Mesodermal cell (in vitro differentiated cells): ENCODE measurements around the gene VDR.

ENCODE experiments used
- H3K27ac ChIP-seq: 2 replicates; pipeline ENCODE4 v1.7.0; 2013; ENCODE audit warnings: mild to moderate bottlenecking, low read depth, low read length, moderate library complexity; ENCODE audit not compliant: severe bottlenecking
- H3K36me3 ChIP-seq: 2 replicates; pipeline ENCODE4 v1.7.1; 2013; ENCODE audit warnings: mild to moderate bottlenecking, low read length, moderate library complexity; ENCODE audit not compliant: control insufficient read depth, insufficient read depth
- H3K4me1 ChIP-seq: one replicate; pipeline ENCODE4 v1.7.1; 2013; ENCODE audit warnings: mild to moderate bottlenecking, low read length; ENCODE audit not compliant: insufficient read depth, control insufficient read depth, poor library complexity, severe bottlenecking
- H3K4me3 ChIP-seq: 2 replicates; pipeline ENCODE4 v1.7.0; 2013; ENCODE audit warnings: low read length, control low read depth, mild to moderate bottlenecking; ENCODE audit not compliant: insufficient read depth, poor library complexity, severe bottlenecking; ENCODE audit errors: extremely low read depth
- H3K9me3 ChIP-seq: 2 replicates; pipeline ENCODE4 v1.7.1; 2013; ENCODE audit warnings: mild to moderate bottlenecking, low read length, moderate library complexity; ENCODE audit not compliant: control insufficient read depth
- WGBS, 2 experiments: methylation state at CpG; one replicate each; pipeline ENCODE4 v1.1.5; 2013; ENCODE audit warnings: missing lambda C conversion rate in 2 of 2; ENCODE audit not compliant: insufficient coverage in 2 of 2; 5-methylcytosine and 5-hydroxymethylcytosine counted together

The VDR gene

DNA sequence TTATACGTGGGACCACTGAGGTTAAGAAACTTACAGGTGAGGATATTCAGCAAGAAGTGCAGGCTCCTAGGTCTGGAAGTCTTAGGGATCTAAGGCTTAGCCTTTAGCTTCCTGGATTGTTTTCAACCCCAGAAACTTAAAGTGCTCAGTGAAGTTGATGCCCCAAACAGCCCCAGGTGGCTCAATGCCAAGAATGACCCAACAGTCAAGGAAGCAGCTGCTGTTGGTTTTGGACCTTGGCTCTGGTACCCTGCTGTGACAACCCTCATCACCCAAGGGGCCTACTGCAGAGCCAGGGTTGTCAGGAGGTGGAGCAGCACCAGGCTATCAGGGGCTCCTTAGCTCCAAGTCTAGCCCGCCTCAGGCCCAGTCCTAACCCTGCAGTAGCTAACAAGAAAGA is 36.8 kb downstream of the VDR start:
- Histone ChIP-seq H3K36me3 (no peaks in the 10 kb centered on the region), H3K27ac (no peak overlapping the region), H3K4me1 (peaks cover 7% of the 10 kb centered on the region), H3K9me3 (no peaks in the 10 kb centered on the region), H3K4me3 (no peak overlapping the region)
- 100% methylated on average over 1 to 2 of the region's 2 CpGs for WGBS, 2 experiments

DNA sequence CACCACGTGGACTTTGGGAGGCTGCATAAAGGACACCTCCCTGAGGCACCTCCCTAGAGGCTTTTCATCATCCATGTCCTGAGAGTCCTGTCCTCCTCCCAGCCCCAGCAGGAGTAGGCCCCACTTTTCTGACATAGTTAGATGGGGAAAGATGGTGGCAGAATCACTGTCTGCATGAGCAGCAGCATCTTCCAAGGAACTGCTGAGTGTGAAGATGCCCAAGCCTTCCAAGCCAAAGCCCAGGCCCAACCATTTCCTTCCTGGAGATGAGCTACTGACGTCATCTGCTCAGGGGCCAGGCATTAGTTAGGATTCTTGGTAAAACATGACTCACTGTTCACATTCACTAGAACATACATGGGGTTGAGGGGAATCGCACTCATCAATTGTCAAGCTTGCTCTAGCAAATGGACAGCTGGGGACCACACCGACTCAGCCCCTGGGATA is 37.3 kb downstream of the VDR start:
- Histone ChIP-seq H3K4me1 (peaks cover 7% of the 10 kb centered on the region), H3K27ac (no peak overlapping the region), H3K36me3 (no peaks in the 10 kb centered on the region), H3K9me3 (no peaks in the 10 kb centered on the region), H3K4me3 (no peak overlapping the region)
- WGBS, 2 experiments, result 90 to 93% methylated on average over 3 of the region's 4 CpGs

DNA sequence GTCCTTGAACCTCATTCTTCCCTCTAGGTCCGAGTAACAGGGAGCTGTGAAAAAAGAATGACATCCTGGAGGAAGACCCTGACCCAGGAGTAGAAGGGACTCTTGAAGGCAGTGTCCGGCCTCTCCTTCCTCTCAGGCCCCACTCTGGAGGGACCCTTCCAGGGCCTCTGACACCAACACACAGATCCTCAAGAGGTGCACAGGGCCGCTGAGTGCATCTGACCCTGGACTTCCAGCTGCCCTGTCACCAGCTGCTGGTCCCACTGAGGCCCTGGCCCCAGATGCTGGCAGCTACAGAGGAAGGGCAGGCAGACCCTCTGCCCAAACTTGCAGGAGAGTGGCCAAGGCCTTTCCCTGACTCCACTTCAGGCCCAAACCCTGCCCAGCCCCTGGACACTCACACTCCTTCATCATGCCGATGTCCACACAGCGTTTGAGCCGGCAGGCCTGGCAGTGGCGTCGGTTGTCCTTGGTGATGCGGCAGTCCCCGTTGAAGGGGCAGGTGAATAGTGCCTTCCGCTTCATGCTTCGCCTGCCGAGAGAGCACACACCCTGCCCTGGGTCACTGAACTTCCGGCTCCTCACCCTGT is 40.1 kb downstream of the VDR start:
- Histone ChIP-seq H3K4me1 (no peaks in the 10 kb centered on the region), H3K4me3 (no peak overlapping the region), H3K36me3 (no peaks in the 10 kb centered on the region), H3K27ac (no peak overlapping the region), H3K9me3 (no peaks in the 10 kb centered on the region)
- 96 to 97% methylated on average over 13 of the region's 14 CpGs for WGBS, 2 experiments

GRCh38 chr12:47863985-47864384 is 40.8 kb downstream of the VDR start:
- no peaks in the 10 kb centered on the region for H3K9me3 ChIP-seq
- WGBS, 2 experiments, result 80 to 84% methylated on average over 4 to 5 of the region's 6 CpGs
- no peak overlapping the region for H3K4me3 ChIP-seq
- no peaks in the 10 kb centered on the region for H3K4me1 ChIP-seq
- no peaks in the 10 kb centered on the region for H3K36me3 ChIP-seq
- no peak overlapping the region for H3K27ac ChIP-seq

DNA sequence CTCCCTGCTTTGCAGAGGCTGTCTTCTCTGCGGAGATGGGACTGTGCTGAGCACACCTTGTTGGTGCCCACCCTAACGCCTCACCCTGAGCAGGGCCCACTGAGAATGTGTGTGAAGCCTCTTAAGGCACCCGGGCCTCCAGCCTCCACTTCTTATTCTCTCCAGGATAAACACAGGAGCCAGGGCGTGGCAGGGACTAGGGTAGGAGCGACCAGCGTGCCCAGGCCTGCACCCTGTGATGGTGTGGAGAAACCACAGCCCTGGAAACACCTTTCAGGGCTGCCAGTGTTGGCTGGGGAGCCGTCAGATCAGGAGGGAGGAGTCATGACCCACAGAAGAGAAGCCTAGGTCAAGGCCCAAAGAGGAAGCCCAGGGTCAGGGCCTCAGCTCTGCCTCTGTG is 41.3 kb downstream of the VDR start:
- Histone ChIP-seq H3K27ac (no peak overlapping the region), H3K4me1 (no peaks in the 10 kb centered on the region), H3K4me3 (no peak overlapping the region), H3K9me3 (no peaks in the 10 kb centered on the region), H3K36me3 (no peaks in the 10 kb centered on the region)
- 95% methylated on average over 4 to 7 of the region's 7 CpGs for WGBS, 2 experiments

DNA sequence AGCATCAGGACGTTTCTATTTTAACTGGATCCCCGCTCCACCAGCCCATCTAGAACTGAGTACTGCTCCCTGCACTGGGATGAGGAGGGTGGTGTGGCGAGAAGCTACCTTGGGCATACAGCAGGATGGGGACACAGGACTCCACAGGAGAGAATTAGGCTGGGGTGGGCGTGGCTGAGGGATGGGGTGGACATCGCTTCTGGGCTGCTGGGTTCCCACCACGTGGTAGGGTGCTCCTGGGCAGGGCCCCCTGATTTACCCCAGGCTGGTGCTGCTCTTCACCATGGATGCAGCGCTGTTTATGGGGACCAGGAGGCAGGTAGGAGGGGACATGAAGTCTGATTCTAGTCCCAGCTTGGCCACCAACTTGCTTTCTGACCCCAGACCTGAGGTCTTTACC is 41.9 kb downstream of the VDR start:
- H3K36me3 ChIP-seq, result no peaks in the 10 kb centered on the region
- 89 to 93% methylated on average over 5 of the region's 7 CpGs for WGBS, 2 experiments

DNA sequence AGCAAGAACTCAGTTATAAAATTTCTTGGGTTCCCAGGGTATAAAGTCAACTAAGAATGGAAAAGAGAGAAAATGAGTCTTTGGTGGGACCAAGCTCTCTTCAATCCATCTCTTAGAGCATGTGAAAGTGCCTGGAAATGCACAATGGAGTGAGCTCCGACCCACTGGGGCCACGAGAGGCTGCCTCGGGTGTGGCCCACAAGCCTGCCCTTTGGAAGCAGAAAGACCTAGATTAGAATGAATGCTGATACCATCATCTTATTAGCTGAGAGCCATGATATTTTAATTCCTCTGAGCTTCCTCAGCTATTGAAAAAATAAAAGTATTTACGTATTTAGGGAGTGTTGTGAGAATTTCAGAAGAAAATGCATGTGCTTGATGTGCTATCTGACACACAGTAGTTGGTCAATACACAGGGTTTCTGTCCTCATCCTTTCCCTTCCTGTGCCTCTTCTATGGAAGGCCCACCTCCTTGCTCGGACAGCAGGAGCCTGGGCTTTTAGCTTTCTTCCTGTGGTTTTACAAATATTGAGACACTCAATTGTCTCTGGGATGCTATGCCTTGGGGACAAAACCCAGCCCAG is 42.5 kb downstream of the VDR start:
- WGBS, 2 experiments, result 95% methylated on average over 4 of the region's 5 CpGs; no CpG with 5 or more reads in 1 of the 2 experiments
- no peaks in the 10 kb centered on the region for H3K36me3 ChIP-seq
- H3K4me1 ChIP-seq, result no peaks in the 10 kb centered on the region
- no peaks in the 10 kb centered on the region for H3K9me3 ChIP-seq
- no peak overlapping the region for H3K27ac ChIP-seq
- no peak overlapping the region for H3K4me3 ChIP-seq

More for the DNA sequence above, 41.9 kb downstream of the VDR start:
- H3K4me1 ChIP-seq, result no peaks in the 10 kb centered on the region
- no peak overlapping the region for H3K4me3 ChIP-seq
- no peaks in the 10 kb centered on the region for H3K9me3 ChIP-seq
- no peak overlapping the region for H3K27ac ChIP-seq

- Histone ChIP-seq H3K4me3 (no peak overlapping the region), H3K4me1 (no peaks in the 10 kb centered on the region), H3K9me3 (no peaks in the 10 kb centered on the region), H3K27ac (no peak overlapping the region), H3K36me3 (no peaks in the 10 kb centered on the region)
- no CpG with 5 or more reads among the region's 2 CpGs for WGBS, 2 experiments
Observed at GRCh38 chr12:47860873-47861272, 43.9 kb downstream of the VDR start.

- Histone ChIP-seq H3K36me3 (no peaks in the 10 kb centered on the region), H3K27ac (no peak overlapping the region), H3K4me3 (no peak overlapping the region), H3K9me3 (no peaks in the 10 kb centered on the region), H3K4me1 (no peaks in the 10 kb centered on the region)
- 85 to 96% methylated on average over 2 to 4 of the region's 7 CpGs for WGBS, 2 experiments
Observed at GRCh38 chr12:47860279-47860841, 44.4 kb downstream of the VDR start.

DNA sequence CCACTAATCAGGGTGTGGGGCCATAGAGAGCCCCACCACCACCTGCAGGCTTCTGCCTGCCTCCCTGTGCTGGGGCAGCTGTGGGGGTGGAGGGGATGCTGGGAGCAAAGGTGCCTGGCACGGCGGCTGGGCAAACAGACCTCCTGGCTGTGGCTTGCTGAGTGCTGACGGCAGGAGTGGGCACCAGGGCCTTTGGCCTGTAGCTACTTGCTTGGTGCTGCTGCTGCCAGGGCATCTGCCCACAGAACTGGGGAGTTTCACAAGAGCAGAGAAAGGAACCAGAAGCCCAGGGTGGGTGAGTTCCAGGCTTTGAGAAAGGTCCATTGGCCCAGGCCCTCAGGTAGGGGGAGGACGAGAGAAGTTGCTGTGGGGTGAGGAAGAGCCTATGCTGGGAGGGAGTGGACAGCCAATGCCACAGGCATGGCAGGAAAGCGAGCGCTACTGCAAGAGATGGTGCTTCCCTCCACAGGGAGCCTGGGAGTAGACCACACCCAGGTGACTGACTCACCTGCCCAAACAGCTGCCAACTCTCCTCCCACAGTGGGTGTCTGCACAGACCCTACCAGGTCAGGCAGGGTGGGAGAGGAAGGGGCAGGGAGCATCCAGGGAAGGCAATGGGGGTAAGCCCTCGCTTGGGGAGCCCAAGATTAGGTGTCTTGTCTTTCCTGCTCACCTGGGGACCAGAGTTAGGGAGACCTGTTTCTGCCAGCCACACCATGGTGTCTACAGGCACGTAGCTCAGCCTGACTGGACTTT is 46.1 kb downstream of the VDR start:
- Histone ChIP-seq H3K27ac (no peak overlapping the region), H3K4me1 (no peaks in the 10 kb centered on the region), H3K9me3 (no peaks in the 10 kb centered on the region), H3K36me3 (no peaks in the 10 kb centered on the region), H3K4me3 (no peak overlapping the region)
- WGBS, 2 experiments, result 95% methylated on average over 8 of the region's 8 CpGs
